ENCODE results near the gene XRCC5. TPM values are rescaled to one million over a fixed set of nuclear protein-coding genes. Genes with fewer than 3 reads are reported as not detected.

XRCC5 gene
- total RNA-seq, 1 experiment from 2014 or later, result 322 TPM

DNA sequence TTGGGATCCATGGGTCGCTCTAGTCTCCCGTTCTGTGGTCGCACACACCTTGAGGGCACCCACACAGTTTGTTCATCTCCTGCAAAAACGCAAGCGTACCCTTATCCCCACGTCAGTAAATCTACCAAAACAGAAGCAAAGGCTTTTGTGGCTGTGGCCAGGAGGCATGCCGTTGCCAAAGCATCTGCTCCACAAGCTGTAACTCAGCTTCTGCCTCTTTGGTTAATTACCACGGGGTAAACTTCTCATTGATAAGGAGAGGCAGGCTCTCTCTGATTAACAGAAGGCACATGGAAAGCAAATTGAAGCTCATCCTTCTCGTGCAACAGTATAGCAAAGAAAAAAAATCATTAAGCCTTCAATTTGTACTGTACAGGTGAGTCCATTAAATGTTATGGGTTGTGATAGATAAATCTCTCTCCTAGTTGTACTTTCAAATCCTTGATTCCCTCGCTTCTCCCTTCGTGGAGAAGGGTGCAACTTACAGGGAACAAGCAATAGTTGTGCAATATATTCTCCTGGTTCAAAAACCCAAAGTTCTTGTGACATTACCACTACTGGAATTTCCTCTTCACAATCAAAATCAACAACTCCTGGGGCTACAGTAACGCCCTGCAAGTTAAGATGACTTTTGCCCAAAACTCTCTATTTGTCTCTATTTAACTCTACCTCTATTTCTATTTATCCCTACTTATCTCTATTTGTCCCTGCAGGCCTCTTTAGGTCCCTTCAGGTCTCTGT, 37.9 kb upstream of the XRCC5 start:
- intact Hi-C loops (cut with micrococcal nuclease; ENCODE audit: unreplicated experiment), result no loop called here
- Histone ChIP-seq H3K27me3 (ENCODE audit: control insufficient read depth, insufficient read depth, low read length) (no peaks in the 10 kb centered on the region), H3K4me3 (ENCODE audit: low read depth in 2 of 2, low read length in 2 of 2) (no peak overlapping the region), H3K36me3 (ENCODE audit: control insufficient read depth, insufficient read depth, low read length) (no peaks in the 10 kb centered on the region), H3K9me3 (ENCODE audit: control insufficient read depth, insufficient read depth, low read depth, low read length) (no peaks in the 10 kb centered on the region), H3K27ac (ENCODE audit: low read length) (no peak overlapping the region), H3K4me1 (ENCODE audit: control insufficient read depth, insufficient read depth, low read length) (no peaks in the 10 kb centered on the region)
- TF ChIP-seq SIN3A (IDR thresholded peaks at IDR 0.05; ENCODE audit: borderline replicate concordance, insufficient read depth, low read depth, low read length), result no peak
- no peak for TF ChIP-seq POLR2AphosphoS5 (IDR thresholded peaks at IDR 0.05; ENCODE audit: low read depth, low read length)
- TF ChIP-seq, protein P1, sequence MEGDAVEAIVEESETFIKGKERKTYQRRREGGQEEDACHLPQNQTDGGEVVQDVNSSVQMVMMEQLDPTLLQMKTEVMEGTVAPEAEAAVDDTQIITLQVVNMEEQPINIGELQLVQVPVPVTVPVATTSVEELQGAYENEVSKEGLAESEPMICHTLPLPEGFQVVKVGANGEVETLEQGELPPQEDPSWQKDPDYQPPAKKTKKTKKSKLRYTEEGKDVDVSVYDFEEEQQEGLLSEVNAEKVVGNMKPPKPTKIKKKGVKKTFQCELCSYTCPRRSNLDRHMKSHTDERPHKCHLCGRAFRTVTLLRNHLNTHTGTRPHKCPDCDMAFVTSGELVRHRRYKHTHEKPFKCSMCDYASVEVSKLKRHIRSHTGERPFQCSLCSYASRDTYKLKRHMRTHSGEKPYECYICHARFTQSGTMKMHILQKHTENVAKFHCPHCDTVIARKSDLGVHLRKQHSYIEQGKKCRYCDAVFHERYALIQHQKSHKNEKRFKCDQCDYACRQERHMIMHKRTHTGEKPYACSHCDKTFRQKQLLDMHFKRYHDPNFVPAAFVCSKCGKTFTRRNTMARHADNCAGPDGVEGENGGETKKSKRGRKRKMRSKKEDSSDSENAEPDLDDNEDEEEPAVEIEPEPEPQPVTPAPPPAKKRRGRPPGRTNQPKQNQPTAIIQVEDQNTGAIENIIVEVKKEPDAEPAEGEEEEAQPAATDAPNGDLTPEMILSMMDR (IDR thresholded peaks at IDR 0.05), result no peak
- TF ChIP-seq TCF7L2 (IDR thresholded peaks at IDR 0.05; ENCODE audit: low read depth, low read length), result no peak
- TF ChIP-seq, protein P2, sequence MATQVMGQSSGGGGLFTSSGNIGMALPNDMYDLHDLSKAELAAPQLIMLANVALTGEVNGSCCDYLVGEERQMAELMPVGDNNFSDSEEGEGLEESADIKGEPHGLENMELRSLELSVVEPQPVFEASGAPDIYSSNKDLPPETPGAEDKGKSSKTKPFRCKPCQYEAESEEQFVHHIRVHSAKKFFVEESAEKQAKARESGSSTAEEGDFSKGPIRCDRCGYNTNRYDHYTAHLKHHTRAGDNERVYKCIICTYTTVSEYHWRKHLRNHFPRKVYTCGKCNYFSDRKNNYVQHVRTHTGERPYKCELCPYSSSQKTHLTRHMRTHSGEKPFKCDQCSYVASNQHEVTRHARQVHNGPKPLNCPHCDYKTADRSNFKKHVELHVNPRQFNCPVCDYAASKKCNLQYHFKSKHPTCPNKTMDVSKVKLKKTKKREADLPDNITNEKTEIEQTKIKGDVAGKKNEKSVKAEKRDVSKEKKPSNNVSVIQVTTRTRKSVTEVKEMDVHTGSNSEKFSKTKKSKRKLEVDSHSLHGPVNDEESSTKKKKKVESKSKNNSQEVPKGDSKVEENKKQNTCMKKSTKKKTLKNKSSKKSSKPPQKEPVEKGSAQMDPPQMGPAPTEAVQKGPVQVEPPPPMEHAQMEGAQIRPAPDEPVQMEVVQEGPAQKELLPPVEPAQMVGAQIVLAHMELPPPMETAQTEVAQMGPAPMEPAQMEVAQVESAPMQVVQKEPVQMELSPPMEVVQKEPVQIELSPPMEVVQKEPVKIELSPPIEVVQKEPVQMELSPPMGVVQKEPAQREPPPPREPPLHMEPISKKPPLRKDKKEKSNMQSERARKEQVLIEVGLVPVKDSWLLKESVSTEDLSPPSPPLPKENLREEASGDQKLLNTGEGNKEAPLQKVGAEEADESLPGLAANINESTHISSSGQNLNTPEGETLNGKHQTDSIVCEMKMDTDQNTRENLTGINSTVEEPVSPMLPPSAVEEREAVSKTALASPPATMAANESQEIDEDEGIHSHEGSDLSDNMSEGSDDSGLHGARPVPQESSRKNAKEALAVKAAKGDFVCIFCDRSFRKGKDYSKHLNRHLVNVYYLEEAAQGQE (IDR thresholded peaks at IDR 0.05; ENCODE audit: insufficient read depth in 1 of 2, low read depth in 2 of 2, low read length in 1 of 2), result no peak
- ATAC-seq, result no peak
- DNase-seq (ENCODE audit: low read depth, low spot score), result no peak
- CTCF ChIA-PET, result no interaction called here
- in situ Hi-C loops (cut with HindIII; ENCODE audit: low pct_unique_long_range_greater_than_20kb, low sequenced_read_pairs), result no loop called here
- POLR2A ChIA-PET, result no interaction called here
- BruUV-seq (replicated peaks), result no TSS peak

GRCh38 chr2:216072473-216072872, 36.7 kb upstream of the XRCC5 start:
- ChIA-PET POLR2A (no interaction called here), CTCF (no interaction called here)
- DNase-seq (ENCODE audit: low read depth, low spot score) (no peak), ATAC-seq (no peak)
- Histone ChIP-seq H3K36me3 (ENCODE audit: control insufficient read depth, insufficient read depth, low read length) (no peaks in the 10 kb centered on the region), H3K27ac (ENCODE audit: low read length) (no peak overlapping the region), H3K4me3 (ENCODE audit: low read depth in 2 of 2, low read length in 2 of 2) (no peak overlapping the region), H3K27me3 (ENCODE audit: control insufficient read depth, insufficient read depth, low read length) (no peaks in the 10 kb centered on the region), H3K4me1 (ENCODE audit: control insufficient read depth, insufficient read depth, low read length) (no peaks in the 10 kb centered on the region), H3K9me3 (ENCODE audit: control insufficient read depth, insufficient read depth, low read depth, low read length) (no peaks in the 10 kb centered on the region)
- intact Hi-C loops (cut with micrococcal nuclease; ENCODE audit: unreplicated experiment) (no loop called here), in situ Hi-C loops (cut with HindIII; ENCODE audit: low pct_unique_long_range_greater_than_20kb, low sequenced_read_pairs) (no loop called here)
- TF ChIP-seq TCF7L2 (IDR thresholded peaks at IDR 0.05; ENCODE audit: low read depth, low read length) (no peak), SIN3A (IDR thresholded peaks at IDR 0.05; ENCODE audit: borderline replicate concordance, insufficient read depth, low read depth, low read length) (no peak), POLR2AphosphoS5 (IDR thresholded peaks at IDR 0.05; ENCODE audit: low read depth, low read length) (no peak)
- TF ChIP-seq, protein P2 (IDR thresholded peaks at IDR 0.05; ENCODE audit: insufficient read depth in 1 of 2, low read depth in 2 of 2, low read length in 1 of 2), result no peak
- TF ChIP-seq, protein P1 (IDR thresholded peaks at IDR 0.05), result no peak
- BruUV-seq (replicated peaks), result no TSS peak
